HG03575 (cell line): ENCODE data around the gene ABI1.

ENCODE experiments used
- ATAC-seq: cut with Tn5 transposase; IDR thresholded peaks from one replicate; pipeline ENCODE4 v1.9.1; 2021; ENCODE audit not compliant: unreplicated experiment, insufficient number of reproducible peaks, low FRiP score; ENCODE audit errors: extremely low read depth

The ABI1 gene

DNA sequence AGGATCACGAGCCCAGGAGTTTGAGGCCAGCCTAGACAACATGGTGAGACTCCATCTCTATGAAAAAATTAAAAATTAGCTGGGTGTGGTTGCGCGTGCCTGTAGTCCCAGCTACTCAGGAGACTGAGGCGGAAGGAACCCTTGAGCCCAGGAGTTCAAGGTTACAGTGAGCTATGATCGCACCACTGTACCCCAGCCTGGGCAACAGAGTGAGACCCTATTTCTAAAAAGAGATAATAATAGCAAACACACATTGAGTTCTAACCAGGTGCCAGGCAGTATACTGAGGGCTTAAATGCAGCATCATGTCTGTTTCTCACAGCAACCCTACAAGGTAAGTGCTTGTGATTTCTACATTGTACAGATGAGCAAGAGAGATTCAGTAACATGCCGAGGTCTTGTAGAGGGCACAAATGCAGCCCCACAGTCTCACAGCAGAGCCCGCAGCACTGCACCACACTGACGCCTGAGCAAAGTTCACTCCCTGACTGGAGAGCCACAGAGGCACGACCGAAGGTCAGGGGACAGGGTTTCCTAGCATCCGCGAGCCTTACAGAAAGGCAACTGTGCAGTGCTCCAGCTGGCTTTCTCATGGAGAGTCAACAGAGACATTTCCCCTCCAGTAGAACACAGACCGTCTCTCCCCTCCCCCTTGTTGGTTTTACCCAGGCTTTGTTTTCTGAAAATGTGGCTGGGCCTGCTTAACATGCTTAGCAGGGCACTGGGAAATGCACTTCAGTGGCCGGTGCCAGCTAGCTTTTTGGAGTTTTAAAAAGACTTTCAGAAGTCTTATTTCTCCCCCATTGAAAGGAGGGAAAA is 126.8 kb downstream of the ABI1 start:
- no peak for ATAC-seq

DNA sequence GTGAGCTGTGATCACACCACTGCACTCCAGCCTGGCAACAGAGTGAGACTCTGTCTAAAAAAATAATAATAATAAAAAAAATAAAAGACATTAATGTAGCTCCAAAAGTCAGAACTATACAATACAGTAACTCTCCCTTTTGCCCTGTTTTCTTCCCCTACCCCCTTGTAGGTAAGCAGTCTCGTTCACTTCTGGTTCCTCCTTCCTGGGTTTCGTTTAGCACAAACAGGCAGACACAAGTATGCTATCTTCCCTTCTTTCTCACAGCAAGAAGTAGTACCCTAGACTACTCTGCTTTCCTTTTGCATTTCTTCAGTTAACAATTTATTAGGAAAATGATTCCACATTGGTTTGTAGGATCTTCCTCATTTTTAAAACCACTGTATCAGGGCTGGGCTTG is 130.2 kb downstream of the ABI1 start:
- no peak for ATAC-seq

DNA sequence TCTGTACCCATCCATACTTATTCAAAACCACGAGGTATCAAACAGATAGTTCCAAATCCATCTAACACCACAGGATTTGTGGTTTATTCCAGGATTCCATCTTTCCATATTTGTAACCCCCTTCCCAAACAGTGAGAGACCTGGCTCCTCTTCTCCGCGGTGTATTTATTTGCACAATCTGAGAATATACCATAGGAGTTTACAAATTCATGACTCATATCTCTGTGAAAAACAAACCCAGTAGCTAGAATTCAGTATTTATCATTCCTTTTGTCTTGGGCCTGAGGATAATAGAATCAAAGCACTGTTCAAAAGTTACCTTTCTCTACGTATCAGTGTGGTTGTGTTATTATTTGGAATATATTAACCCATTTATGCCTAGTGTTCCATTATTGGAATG is 131.4 kb downstream of the ABI1 start:
- no peak for ATAC-seq

DNA sequence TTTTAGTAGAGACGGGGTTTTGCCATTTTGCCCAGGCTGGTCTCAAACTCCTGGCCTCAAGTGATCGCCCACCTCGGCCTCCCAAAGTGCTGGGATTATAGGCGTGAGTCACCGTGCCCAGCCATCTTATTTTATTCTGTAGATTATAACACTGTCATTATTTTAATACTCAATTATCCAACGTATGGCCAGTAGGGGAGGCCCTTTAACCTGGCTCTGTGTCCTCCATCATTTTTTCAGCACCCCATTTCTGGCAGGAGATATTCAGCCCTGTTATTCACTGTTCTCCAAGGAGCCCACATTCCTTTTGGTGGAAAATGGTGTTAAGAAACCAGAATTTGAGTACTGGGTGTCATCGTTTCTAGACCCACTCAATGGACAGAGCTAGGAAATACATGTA is 131.8 kb downstream of the ABI1 start:
- no peak for ATAC-seq

DNA sequence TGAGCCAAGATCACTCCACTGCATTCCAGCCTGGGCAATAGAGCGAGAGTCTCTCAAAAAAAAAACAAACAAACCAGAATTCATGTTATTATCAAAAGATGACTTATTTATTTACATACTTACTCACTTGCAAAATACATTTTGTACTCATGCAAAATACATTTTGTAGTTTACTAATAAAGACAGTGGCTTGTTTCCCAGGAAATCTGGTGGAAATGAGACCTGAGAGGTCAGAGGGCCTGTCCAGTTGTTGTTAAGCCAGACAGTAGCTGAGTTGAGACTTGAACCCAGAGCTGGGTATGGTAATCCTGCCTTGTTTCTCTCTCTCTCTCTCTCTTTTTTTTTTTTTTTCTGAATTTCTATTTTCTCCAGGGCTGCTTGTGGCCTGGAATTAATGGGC is 133.8 kb downstream of the ABI1 start:
- no peak for ATAC-seq

DNA sequence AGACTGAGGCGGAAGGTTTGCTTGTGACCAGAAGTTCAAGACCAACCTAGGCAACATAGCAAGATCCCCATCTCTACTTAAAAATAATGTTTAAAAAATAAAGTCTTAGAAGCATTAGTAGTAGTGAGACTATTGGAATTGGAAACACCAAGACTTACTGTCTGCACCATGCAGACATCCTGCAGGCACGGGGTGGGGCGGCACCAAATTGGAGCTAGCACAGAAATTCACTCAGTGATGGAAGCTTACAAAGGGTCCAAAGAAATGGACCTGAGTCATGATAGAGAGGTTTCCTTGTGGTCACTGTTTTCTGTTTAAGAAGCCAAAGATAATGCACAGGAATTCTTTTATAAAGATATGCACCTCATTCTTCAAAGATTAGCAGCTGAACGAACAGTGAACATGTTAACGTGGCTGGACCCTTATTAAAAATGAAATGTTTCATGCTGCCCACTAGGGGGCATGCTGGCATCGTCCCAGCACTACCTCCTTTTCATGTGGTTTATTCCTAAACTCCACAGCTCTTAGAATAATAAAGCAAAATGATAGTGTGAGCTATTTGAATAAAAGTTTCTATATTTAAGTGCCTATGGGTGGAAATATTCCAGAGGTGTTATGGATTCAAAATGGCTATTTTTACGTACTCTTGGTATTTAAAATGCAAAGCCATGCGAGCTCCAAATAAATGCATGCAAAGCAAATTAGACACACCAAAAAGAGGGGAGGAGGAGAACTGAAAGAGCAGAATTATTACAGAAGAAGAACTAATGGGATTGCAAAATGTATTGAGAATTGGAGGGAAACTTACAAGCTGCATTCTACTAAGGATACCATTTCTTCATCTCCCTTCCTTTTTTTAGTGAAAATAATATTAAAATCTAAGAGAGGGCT is 134.7 kb downstream of the ABI1 start:
- ATAC-seq: no peak

DNA sequence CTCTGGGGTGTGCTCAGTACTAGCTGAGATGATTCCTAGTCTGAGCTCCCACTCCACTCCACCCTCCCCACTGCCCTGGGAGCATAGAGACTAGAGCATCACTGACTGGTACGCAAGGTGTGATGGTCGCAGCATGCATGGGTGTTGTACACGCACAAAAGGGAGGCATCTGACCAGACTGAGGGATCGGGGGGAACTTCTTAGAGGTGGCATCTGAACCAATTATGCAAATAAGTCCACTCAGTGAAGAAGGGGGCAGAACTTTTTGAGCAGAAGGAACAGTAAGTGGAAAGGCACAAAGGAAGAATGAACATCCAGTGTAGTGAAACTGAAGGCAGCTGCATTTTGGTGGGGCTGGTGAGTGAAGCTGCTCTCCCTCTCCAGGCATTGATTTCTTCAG is 137.7 kb downstream of the ABI1 start:
- no peak for ATAC-seq

DNA sequence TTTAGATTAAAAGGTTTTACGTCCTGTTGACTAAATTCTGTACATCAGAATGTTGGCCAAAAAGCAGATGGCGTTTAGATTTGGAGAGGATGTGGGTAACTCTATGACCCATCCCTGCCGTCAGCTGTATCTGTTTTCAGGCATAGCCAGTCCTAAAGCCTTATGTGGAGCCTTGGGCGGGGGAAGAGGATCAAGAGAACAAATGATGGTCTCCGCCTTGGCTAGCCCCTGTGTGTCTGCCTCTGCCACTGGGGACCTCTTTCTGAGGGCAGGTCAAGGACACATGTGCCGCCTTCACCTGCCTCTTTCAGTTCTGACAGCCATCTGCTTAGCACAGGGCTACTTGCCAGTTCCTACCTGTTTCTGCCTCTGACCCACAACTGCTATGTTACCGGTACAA is 139.2 kb downstream of the ABI1 start:
- no peak for ATAC-seq

DNA sequence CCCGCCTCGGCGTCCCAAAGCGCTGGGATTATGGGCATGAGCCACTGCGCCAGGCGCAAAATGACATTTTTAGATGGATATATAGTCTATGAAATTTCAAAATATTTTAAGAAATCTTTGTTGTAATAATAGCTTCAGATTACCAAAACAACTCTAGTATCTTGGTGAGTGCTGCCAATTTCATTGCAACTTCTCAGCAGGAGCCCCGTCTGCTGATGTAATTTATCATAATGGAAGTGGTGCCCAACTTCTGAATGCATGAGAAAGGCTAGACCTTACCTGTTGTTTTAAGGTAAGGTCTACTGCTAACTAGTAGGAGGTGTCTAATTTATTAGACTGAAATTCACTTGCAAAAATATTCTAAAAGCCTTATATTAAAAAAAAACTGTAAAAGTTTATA is 143.3 kb downstream of the ABI1 start:
- no peak for ATAC-seq

DNA sequence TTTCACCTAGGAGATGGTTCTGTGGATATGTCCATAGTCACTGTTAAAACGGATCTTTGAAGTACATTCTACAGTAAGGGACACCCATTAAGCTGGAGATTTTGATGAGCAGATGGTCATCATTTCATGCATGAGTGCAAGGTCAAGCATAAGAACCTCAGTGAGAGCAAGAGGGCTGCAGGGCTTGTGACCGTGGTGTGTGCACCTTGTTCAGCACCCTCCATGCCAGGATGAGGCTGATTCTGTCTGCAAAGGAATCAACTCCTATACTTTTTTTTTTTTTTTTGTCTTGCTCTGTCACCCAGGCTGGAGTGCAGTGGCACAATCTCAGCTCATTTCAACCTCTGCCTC is 145.6 kb downstream of the ABI1 start:
- no peak for ATAC-seq

DNA sequence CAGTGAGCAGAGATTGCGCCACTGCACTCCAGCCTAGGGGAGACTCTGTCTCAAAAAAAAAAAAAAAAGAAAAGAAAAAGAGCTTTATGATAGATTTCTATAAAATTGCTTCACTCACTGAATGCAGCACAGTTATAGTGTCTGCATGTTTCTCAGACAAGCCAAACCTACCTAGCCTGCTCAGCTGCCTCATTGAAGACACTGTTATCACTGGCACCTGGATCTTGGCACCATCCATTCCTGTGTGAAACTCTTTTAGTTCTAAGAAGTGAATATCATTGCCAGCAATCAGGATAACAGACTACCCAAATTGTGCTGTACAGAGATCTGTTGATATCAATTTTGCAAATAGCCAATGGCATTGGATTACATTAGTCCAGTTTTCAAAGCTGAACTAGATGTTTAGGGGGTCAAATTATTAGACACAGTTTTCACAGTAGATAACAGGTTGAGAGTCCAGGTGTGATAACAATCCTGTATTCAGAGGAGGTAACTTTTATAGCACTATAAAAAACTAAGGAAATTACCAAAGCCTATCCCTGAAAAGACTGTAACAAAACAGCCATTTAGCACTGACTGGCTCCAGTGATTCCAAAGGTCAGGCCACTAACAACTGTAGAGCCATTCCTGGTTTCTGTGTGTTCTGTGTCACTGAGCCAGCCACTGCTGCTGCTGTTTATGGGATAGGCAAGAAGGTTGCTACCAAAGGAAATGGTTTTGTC is 146.2 kb downstream of the ABI1 start:
- no peak for ATAC-seq

DNA sequence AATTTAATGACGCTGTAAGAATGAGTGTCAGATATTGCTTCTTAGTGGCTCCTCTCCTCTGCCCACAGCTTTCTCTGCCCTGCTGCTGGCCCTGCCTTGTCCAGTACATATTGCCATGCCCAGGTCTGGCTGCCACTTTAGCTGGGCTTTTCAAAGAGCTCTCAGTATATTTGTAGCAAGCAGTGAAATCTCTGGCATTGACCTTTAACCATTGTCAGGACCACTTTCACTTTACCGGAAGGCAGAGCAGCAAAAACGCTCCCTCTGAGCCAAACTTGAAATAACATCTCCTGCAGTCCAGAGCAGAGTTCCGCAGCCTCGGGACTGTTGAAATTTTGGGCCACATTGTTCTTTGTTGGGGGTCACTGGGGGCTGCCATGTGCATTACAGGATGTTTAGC is 149.4 kb downstream of the ABI1 start:
- no peak for ATAC-seq

DNA sequence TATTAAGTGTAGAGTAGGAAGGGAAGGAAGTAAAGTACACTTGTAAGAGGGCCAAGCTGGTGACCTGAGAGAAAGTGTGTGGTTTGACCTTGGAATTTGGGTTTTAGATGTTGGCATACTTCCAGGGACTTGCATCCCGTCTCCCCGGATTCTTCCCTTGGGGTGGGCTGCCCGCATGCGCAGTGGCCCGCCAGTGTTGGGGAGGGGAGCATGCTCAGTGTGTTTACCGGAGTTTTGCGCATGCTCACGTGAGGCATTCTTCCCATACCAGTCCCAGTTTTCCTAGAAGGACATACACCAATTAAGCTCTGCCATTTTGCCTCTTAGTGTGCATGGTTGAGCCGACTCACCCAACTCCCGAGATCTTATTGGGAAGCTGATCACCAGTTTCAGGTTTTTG is 153.8 kb downstream of the ABI1 start:
- no peak for ATAC-seq

DNA sequence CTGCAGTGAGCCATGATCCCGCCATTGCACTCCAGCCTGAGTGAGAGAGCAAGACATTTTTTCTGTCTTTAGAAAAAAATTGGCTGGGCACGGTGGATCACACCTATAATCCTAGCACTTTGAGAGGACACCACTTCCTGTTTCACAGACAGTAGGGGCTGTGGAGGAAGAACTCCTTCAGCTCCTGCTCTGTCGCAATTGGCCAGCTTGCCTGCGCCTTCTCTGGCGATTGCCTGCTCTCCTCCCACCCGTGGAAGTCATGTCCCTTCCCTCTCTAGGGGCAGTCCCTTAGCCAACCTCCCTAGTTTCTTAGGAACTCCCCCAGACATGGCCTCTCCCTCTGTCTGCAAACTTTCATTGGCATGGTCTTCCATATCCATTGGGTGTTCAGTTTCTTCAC is 154.6 kb downstream of the ABI1 start:
- no peak for ATAC-seq

DNA sequence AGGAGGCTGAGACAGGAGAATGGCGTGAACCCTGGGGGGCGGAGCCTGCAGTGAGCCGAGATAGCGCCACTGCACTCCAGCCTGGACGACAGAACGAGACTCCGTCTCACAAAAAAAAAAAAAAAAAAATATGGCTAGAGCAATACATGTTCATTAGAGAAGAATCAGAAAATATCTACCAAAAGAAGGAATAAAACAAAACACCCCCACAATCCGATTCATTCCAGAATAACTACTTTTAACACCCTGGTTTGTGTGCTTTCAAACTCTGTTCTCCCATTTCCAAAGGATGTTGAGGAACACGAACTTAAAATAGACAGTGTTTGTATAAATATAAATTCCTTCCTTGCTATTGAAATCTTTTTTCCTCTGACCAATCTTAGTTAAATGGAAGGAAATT is 156.8 kb downstream of the ABI1 start:
- no peak for ATAC-seq

DNA sequence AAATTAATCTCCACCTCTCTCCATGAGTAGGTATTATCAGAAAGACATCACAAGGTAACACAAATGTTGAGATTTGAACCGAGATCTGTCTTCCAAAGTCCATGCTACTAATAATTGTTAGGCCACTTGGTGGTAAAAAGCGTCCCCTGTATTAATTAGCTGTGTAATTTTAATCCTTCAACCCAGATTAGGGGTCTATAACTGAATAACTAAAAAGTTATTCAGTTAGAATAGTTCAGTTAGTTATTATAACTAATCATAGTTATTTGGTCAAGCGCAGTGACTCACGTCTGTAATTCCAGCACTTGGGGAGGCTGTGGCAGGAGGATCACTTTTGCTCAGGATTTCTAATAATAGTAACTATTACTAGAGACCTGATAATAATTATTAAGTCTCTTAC is 157.7 kb downstream of the ABI1 start:
- no peak for ATAC-seq

DNA sequence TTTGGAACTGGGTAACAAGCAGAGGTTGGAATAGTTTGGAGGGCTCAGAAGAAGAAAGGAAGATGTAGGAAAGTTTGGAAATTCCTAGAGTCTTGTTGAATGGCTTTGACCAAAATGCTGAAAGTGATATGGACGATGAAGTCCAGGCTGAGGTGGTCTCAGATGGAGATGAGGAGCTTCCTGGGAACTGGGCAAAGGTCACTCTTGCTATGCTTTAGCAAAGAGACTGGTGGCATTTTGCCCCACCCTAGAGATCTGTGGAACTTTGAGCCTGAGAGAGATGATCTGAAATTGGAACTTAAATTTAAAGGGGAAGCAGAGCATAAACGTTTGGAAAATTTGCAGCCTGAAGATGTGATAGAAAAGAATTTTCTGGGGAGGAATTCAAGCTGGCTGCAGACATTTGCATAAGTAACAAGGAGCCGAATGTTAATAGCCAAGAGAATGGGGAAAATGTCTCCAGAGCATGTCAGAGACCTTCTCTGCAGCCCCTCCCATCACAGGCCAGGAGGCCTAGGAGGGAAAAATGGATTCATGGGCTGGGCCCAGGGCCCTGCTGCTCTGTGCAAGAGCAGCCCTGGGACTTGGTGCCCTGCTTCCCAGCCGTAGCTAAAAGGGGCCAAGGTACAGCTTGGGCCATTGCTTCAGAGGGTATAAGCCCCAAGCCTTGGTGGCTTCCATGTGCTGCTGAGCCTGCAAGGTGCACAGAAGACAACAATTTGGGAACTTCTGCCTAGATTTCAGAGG is 159.7 kb downstream of the ABI1 start:
- no peak for ATAC-seq

DNA sequence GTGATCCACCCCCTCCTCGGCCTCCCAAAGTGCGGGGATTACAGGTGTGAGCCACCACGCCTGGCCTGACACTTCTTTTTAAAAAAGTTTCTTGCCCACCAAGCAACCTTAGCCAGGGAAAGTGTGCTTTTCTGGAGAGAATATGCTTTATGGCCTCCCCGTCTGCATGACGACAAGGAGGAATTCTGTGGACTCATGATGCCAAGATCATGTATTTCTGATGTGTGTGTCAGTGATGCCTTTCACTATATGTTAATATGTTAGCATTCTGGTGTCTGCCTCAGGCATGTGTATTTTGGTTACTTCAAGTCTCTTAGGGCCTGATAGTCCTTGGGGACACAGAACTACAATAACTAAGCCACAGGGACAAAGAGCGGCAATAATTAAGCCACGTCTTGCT is 161.1 kb downstream of the ABI1 start:
- ATAC-seq: no peak

DNA sequence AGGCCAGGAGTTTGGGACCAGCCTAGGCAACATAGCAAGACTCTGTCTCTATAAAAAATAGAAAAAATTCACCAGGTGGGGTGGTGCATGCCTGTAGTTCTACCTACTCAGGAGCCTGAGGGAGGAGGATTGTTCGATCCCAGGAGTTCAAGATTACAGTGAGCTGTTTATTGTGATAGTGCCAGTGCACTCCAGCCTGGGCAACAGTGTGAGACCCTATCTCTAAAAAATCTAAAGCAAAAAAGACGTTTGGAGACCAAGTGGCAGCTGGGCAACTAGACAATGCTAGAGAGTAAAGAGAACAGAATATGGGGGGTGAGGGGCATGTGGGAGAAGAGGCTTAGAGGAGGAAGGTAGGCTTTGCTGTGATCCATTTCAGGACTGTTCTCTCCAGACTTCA is 161.8 kb downstream of the ABI1 start:
- no peak for ATAC-seq
